GM18861 (cell line): Measurements from ENCODE around the gene CBX5.
"Not testable (repeated sequence)": the region's sequence is repeated elsewhere in the genome, so short reads cannot be mapped to it uniquely, and the experiment has no call there.

Experiments used
- ATAC-seq: cut with Tn5 transposase; IDR thresholded peaks from one replicate; pipeline ENCODE4 v1.9.1; 2021; ENCODE audit not compliant: unreplicated experiment

Gene CBX5

DNA sequence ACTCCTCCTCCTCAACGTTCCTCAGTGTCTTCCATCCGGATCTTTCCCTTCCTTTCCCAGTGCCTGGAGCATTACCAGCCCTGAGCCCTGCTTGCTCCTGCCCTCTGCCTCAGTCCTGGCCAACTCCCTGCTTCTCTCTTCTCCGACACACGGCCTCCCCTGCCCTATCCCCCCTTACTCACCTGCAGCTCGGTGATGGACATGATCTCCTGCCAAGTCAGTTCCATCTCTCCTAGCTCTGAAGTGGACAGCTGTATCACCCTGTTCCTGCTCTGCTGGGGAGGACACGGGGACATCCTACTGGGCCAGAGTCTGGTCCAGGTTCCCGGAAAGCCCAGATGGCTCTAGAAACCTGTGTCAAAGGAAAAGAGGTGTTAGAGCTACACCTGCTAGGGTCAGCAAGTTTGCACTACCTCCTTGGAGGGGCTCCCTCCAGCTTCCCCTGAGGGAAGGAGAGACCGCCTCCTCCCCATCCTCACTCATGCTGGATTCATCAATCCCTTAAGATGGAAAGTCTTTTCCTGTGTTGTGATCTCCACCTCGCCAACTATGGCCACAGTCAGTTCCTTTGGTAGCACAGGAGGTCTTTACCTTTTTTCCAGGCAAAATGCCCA is 15.1 kb upstream of the CBX5 start:
- no peak for ATAC-seq

DNA sequence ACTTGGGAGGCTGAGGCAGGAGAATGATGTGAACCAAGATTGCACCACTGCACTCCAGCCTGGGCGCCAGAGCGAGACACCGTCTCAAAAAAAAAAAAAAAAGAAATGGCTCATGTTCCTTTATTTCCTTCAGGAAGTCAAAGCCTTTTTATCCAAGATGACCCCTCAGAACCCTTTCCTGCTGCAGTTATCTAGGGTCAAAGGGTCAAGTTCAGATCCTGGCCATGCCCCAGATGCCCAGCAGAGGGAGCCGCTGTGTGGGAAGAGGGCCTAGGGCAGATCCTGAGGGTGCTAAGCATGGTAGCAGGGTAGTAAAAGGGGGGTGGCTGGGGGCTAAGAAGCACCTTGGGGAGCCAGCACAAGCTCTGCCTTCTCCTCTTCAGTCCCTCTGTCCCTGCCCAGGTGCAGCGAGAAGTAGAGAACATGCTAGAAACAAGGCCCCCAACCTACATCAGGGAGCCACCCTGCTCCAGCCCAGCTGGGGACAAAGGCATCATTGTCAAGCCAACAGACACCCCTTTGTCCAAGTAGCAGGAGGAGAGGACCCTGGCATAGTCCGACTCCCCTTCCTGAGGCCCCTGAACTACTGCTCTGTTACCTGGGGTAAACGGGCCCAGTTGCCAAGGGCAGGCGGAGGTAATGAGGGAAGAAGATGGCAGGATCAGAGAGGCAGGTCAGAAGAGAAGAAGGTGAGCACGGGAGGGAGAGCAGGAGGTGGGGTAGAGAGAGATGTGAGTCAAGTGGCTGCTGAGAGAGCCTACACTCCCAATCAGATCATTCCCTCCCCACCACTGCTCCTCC is 14.4 kb upstream of the CBX5 start:
- ATAC-seq, result peak; percentile 44

DNA sequence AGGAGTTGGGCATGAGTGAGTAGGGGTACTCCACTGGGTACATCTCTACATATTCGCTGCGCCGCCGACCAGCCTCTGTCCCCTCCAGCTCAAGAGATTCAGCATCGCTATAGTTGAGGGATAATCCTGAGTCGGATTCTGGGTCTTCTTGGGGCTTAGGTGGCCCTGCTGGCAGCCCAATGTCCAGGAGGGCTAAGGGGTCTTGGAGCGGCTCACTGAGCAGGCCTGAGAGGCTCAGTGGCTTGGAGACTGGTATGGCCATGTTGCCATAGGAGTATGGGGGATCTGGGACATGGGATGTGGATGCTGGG is 13.0 kb upstream of the CBX5 start:
- no peak for ATAC-seq

DNA sequence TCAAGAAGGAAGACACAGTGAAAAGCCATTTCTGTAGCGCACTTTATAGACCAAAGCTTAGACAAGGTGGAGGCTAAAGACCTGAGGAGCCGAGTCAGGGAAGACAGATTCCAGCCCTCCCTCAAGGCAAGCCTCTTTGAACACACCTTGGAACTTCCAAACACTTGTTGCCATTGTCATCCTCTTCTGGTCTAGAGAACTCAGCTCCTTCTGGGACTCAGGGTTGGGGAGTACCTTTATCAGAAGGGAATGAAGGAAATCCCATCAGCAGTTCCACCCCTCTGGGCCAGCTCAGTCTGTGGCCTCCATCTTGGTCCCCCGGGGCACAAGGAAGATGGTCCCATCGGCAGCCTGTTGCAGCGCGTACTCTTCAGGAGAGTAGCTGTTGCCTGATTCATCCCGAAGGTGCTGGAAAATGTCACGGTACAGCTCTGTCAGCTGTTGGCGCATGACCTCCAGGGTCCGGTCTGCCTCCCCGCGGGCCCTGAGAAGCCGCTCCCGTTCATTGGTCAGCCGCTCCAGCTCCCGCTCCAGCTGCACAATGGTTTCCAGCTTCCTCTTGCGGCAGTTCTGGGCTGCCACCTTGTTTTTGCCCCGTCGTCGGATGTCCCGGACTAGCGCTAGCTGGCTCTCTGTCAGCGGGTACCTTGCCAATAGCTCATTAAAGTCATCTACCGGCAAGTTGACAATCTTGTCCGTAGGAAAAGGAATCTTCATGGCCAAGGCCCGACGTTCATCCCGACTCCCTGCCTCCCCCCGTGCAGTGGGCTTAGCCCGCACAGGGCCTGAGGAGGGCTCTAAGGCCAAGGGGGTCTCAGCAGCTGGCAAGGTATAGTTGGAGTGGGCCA is 12.4 kb upstream of the CBX5 start:
- ATAC-seq, result no peak

DNA sequence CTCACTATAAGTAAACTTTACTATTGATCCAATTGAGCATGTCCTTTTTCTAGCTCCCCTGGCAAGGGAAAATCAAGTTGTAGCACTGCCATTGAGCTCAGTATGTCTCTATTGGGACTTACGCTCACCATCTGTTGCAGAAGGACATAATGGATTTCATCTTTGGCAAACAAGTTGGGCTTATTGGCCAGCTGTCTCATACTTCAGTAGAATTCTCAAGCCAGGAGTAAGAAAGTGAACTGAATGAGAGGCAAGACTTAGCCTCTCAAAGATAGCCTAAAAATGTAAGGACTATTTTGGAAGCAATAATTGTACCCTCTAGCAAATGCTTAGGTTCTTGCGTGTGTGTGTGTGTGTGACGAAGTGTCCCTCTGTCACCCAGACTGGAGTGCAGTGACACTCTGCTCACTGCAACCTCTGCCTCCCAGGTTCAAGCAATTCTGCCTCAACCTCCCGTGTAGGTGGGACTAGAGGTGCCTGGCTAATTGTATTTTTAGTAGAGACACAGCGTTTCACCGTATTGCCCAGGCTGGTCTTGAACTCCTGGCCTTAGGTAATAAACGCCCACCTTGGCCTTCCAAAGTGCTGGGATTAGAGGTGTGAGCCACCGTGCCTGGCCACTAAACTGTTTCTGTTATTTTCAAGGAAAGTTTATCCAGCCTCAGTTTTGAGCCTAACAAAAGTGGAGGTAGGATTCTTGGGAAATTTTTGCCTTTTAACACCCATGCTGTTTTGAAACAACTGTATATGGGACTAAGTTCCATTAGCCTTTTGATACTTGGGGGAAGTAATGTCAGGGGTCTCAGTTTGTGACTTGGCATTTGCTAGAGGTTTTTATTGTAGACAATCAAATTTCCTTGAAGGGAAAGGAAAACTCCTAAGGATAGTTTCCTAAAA is 7.6 kb upstream of the CBX5 start:
- ATAC-seq, result no peak

DNA sequence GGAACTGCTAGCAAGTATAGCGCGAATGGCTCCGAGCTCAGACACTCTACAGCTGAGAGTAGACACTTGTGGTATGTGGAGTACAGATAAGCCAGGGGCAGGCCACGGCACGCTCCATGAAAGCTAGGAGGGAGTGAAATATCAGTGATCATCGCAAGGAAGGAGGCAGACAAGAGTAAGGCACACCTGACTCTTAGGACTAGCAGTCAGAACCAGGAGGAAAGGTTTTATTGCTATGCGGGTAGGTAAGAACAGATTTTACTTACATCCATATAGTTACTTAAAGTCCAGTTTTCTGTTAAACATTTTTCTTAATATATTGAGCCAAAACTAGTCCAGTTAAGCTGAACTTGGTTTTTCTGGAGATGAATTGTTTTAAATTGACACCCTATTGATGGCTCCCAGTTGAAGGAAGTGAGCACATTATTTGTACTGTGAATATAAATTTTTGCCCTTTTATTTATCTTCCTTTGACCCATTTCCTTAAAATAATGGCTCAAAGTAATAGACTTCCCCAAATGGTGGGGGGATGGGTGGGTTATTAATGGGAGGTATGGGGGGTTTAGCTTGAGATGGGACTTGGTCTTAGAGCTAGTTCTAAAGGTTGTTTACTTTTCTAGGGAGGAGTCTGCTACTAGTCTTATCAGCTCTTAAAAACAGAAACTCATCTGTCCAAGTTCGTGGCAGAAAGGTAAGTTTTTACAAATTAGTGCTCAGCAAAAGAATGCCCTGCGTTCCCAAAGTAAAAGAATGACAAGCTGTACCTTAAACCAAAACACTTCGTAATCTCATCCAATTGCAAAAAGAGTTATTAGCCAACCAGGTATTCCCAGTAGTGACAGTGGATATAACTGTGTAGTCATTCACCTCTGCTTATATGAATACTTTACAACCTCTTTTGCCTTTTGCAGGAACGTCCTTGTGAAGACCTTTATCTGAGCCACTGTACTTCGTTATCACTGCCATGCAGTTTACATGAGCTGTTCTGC is 6.4 kb upstream of the CBX5 start:
- no peak for ATAC-seq

DNA sequence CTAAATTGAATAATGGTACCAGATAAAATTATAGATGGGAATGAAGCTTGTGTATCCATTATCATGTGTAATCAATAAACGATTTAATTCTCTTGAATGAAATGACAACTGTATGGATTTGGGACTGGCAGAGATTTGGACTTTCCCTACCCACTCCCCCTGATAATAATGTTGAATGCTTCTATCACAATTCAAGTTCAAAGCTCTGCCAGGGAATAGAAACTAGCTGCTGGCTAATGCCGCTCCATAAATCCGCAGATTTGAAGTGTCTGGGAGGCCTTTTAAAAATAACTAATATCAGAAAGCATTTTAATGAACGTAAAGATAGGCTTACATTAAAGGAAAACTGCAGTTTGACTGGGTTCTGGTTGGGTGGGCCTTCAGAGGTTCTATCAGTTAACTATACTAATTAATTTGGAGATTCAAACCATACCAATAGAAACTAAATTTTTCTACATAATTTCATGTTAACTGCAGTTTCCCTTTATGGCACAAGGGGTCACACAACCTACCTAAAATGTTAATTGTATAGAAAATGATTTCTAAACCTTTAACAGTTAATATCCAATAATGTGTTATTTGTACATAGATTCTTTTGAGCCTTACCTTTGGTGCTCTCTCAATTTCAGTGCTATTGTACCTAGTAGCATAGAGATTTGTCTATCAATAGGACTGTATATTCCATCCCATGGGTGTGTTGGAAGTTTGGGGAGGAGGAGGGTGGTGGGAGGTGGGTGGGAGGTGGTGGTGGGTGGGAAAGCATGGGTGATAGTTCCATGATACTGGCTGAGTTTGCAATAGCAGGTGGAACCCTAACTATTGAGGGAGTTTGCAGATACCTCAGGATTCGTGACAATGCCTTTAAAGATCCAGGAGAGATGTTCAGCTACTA is 5.5 kb upstream of the CBX5 start:
- ATAC-seq, result no peak

DNA sequence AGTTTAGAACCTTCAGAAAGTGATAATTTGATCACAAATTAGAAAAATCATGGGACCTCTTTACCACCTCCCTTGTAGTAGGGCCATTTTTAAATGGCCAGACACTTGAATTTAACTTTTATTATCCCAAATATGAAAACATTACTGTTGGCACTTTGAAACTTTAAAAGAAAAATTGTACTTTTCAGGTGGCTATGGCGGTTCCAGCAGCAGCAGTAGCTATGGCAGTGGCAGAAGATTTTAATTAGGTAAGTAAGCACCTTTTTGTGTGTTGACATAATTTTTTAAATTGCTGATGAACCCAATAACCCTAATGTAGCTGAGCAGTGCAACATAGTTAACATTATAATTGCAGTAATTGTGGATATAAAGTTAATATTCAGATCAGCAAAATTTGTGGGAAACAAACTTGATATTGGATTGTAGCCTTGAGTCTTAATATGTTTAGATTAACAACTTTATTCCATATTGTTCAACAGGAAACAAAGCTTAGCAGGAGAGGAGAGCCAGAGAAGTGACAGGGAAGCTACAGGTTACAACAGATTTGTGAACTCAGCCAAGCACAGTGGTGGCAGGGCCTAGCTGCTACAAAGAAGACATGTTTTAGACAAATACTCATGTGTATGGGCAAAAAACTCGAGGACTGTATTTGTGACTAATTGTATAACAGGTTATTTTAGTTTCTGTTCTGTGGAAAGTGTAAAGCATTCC is 4.3 kb upstream of the CBX5 start:
- ATAC-seq, result not testable (repeated sequence)

DNA sequence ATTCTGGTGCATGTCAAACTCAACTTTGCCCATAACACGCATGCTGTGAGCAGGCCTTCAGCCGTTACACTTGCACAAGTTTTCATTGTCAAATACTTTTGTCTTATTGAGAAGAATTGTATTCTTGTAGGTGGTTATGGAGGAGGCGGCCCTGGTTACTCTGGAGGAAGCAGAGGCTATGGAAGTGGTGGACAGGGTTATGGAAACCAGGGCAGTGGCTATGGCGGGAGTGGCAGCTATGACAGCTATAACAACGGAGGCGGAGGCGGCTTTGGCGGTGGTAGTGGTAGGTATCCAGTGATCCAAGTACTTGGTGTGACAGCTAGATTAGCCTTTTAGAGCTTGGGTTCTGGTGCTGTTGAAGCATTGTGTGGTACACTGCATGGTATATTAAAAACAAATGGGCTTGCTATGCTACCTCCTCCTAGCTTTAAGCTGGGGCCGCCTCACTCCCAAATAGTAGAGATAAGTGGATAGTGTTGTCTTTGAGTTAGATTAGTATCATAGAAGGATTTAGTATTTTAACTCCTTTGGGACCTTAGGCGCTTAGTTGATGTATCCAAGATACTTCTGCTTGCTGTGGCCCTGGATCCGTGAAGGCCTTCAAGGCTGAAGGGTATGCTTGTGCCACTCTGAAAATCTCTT is 3.1 kb upstream of the CBX5 start:
- no peak for ATAC-seq

DNA sequence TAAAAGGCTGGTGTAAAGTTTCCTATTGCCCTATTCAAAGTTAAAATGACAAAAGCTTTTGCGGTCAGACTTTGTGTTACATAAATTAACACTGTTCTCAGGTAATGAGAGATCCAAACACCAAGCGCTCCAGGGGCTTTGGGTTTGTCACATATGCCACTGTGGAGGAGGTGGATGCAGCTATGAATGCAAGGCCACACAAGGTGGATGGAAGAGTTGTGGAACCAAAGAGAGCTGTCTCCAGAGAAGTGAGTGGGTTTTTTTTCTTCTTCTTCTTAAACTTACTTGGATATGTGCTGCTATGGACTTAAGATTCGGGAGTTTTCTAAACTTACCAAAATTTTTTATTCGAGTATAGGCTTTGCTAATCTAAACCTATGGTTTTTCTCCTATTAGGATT is 1.8 kb upstream of the CBX5 start:
- ATAC-seq, result not testable (repeated sequence)

DNA sequence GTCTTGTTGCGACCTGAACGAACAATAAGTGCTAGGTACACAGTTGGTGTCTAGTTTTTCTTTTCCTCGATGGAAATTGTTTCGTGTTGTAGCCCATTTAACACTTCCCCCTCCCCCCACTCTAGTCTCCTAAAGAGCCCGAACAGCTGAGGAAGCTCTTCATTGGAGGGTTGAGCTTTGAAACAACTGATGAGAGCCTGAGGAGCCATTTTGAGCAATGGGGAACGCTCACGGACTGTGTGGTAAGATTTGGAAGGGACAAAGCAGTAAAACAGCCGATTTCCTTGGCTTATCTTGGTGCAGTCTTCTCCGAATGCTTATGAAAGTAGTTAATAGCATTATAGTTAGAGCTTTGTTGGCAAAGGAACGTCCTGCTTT is 1.3 kb upstream of the CBX5 start:
- not testable (repeated sequence) for ATAC-seq

DNA sequence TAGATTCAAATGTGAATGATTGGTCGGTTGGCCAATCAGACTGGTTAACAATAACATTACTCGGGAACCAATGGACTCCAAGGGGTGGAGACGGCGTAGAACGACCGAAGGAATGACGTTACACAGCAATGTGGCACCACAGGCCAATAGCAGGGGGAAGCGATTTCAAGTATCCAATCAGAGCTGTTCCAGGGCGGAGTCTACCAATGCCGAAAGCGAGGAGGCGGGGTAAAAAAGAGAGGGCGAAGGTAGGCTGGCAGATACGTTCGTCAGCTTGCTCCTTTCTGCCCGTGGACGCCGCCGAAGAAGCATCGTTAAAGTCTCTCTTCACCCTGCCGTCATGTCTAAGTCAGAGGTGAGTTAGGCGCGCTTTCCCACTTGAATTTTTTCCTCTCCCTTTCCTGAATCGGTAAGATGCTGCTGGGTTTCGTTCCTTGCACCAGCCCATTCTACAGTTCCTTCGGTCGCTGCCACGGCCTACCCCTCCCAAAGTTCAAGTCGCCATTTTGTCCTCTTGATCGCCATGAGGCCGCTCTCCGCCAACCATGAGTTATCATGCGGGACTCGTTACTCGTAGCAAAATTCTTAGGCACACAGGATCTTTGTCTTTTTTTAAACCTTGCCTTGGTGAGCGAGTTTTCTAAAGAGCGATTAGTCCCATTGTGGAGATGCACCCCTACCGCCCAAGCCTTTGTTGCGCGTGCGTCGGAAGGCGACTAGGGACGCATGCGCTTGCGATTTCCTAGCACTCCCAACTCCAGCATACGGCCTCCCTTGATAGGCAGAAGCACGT is 742 bp upstream of the CBX5 start, which contains the start of gene HNRNPA1:
Gene HNRNPA1, plus strand, starts transcription at position 259 of the 793 bp plus-strand sequence. Its CDS starts 82 bp downstream, at position 341.
- peak; percentile 88 for ATAC-seq

DNA sequence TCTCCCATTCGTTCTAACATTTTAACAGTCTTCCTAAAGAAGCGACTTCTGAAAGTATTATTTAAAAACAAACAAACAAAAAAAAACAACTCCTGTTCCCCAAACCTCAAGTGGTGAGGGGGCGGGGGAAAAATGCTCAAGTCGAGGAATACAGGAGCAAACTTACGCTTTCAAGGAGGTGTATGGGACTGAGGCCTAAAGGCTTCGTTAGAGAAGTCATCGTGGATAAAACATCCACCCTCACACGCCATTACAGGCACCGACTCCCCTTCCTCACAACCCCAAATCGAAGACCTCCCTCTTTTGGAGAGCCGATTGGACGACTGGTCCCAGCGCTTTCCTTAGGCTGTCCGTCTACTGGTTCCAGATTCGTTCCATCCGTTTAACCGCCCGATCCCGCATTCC is 693 bp downstream of the CBX5 start:
- ATAC-seq, result no peak

DNA sequence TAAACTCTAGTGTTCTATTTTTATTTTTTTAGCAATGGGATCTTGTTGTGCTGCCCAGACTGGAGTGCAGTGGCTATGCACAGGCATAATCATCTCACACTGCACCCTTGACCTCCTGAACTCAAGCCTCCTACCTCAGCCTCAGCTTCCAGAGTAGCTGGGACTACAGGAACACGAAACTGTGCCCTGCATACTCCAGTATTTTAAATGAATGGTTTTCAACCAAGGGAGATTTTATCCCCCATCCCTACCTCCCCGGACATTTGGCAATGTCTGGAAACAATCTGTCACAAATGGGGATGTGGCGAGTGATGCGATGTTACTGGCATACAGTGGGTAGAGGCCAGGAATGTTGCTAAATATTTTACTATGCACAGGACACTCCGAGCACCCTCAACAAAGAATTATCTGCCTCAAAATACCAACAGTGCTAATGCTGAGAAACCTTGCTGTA is 2.1 kb downstream of the CBX5 start:
- no peak for ATAC-seq

DNA sequence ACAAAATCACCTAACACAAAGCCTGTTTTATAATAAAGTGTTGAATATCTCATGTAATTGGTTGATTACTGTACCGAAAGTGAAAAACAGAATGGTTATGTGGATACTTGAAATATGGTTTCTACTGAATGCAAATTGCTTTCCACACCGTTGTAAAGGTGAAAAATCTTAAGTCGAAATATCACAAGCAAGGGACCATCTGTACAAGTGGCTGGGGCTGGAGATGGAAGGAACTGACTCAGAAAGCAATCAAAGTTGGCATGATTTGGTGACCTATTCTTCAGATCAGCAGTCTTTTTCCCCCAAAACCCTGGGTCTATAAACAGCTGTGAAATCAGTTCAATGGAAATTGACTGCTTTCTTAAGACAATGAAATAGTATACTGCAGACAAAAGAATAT is 3.6 kb downstream of the CBX5 start:
- no peak for ATAC-seq

DNA sequence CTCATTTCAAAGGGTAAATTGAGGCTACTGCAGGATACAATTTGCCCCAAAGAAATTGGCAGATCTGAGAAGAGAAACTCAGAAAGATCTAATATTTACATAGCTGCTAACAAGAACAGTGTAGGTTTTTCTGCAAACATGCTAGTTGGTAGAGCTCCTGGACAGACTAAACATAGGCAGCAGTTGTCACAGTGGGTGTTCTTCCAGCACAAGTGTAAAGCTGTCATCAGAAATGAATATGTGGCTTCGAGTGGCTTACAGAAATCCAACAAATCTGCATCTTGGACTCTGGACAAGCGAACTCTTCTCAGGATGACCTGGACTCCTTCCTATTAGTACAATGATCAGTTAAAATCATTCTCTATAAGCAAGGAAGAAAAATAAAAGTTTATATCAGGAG is 5.9 kb downstream of the CBX5 start:
- ATAC-seq, result no peak

DNA sequence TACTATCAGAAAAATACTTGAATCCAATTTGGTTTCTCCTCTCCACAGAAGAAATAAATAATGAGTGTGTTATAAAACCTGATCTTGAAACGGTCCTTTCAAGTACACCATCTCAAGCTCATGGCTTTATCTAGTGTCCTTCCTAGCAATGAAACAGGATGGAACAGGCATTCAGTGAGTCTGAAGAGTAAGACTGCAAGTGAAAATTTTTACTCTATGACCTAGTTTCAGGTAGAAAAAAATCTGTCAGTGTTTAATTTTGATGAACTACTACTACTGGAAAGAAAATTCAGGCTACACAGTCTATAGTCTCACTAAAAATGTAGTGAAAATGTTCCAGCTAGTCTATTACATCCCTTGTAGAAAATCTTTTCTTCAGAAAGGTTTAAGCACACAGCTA is 7.7 kb downstream of the CBX5 start:
- ATAC-seq, result no peak
